Neural cell (in vitro differentiated cells): ENCODE data around the gene SWT1.

Experiments used
- EP300 ChIP-seq: fragments of 450-650 bp; conservative IDR thresholded peaks from 2 replicates; pipeline ENCODE4 v1.6.1; 2014; ENCODE audit warnings: antibody characterized with exemption, mild to moderate bottlenecking, moderate library complexity; ENCODE audit not compliant: poor library complexity, severe bottlenecking
- EZH2 ChIP-seq: fragments of 200-600, 300-800 bp; shearing (Covaris generic), sonication (generic); IDR thresholded peaks from 2 replicates; pipeline ENCODE4 v1.6.1; 2014; ENCODE audit warnings: antibody characterized with exemption, low read length, borderline replicate concordance, mild to moderate bottlenecking; ENCODE audit not compliant: insufficient read depth, poor library complexity, severe bottlenecking
- MXI1 ChIP-seq: fragments of 450-650 bp; conservative IDR thresholded peaks from 2 replicates; pipeline ENCODE4 v1.6.1; 2014; ENCODE audit warnings: antibody characterized with exemption, mild to moderate bottlenecking; ENCODE audit not compliant: poor library complexity, severe bottlenecking
- POLR2AphosphoS5 ChIP-seq: IDR thresholded peaks from 2 replicates; pipeline ENCODE4 v1.6.1; 2012
- RAD21 ChIP-seq: fragments of 450-650 bp; conservative IDR thresholded peaks from 2 replicates; pipeline ENCODE4 v1.6.1; 2014; ENCODE audit warnings: antibody characterized with exemption, mild to moderate bottlenecking, moderate library complexity
- TAF1 ChIP-seq: IDR thresholded peaks from 2 replicates; pipeline ENCODE4 v1.6.1; 2012; ENCODE audit warnings: low read depth
- TF ChIP-seq, protein P1 (sequence below): IDR thresholded peaks from 2 replicates; pipeline ENCODE4 v1.6.1; 2012; ENCODE audit warnings: borderline replicate concordance
- TF ChIP-seq, protein P2 (sequence below): fragments of 450-650 bp; IDR thresholded peaks from 2 replicates; pipeline ENCODE4 v1.5.1; 2014; ENCODE audit warnings: antibody characterized with exemption, mild to moderate bottlenecking, moderate library complexity; ENCODE audit not compliant: poor library complexity, severe bottlenecking

DNA sequence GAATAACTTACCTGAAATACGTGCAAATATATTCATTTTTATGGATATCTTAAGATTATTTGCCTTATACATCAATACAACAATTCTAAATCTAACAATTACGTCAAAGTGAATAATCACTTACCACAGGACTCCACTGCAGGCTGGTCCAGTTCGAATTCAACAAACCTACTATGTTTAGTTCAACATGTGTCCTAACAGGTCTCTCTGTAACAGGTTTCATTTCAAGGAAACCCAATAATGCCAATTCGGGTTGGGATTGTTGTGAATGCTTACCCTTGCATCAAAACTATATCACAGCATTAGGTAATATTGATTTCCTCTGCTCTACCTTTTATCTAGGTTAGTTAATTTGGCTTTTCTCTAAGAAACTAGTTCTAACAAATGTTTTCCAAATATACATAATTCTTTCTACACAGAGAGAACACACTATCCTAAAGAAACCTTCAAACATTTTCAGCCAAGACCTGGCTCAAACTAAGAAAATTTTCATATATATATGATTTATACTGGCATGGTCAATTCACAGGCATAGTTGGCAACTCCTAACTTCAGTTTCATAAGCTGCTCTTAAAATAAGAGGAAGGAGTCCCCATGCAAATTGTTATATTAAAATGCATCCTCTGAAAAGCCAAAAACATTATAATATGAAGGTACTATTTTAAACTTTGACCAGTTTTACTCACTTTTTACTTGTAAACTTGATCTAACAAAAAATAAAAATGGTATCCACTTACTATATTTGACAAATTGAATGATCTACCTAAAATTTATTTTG lies 155.6 kb downstream of the SWT1 start:
- TF ChIP-seq EZH2 (no peak), MXI1 (no peak), RAD21 (no peak), EP300 (no peak), POLR2AphosphoS5 (no peak), TAF1 (no peak)
- TF ChIP-seq, protein P1, sequence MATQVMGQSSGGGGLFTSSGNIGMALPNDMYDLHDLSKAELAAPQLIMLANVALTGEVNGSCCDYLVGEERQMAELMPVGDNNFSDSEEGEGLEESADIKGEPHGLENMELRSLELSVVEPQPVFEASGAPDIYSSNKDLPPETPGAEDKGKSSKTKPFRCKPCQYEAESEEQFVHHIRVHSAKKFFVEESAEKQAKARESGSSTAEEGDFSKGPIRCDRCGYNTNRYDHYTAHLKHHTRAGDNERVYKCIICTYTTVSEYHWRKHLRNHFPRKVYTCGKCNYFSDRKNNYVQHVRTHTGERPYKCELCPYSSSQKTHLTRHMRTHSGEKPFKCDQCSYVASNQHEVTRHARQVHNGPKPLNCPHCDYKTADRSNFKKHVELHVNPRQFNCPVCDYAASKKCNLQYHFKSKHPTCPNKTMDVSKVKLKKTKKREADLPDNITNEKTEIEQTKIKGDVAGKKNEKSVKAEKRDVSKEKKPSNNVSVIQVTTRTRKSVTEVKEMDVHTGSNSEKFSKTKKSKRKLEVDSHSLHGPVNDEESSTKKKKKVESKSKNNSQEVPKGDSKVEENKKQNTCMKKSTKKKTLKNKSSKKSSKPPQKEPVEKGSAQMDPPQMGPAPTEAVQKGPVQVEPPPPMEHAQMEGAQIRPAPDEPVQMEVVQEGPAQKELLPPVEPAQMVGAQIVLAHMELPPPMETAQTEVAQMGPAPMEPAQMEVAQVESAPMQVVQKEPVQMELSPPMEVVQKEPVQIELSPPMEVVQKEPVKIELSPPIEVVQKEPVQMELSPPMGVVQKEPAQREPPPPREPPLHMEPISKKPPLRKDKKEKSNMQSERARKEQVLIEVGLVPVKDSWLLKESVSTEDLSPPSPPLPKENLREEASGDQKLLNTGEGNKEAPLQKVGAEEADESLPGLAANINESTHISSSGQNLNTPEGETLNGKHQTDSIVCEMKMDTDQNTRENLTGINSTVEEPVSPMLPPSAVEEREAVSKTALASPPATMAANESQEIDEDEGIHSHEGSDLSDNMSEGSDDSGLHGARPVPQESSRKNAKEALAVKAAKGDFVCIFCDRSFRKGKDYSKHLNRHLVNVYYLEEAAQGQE, result no peak
- TF ChIP-seq, protein P2, sequence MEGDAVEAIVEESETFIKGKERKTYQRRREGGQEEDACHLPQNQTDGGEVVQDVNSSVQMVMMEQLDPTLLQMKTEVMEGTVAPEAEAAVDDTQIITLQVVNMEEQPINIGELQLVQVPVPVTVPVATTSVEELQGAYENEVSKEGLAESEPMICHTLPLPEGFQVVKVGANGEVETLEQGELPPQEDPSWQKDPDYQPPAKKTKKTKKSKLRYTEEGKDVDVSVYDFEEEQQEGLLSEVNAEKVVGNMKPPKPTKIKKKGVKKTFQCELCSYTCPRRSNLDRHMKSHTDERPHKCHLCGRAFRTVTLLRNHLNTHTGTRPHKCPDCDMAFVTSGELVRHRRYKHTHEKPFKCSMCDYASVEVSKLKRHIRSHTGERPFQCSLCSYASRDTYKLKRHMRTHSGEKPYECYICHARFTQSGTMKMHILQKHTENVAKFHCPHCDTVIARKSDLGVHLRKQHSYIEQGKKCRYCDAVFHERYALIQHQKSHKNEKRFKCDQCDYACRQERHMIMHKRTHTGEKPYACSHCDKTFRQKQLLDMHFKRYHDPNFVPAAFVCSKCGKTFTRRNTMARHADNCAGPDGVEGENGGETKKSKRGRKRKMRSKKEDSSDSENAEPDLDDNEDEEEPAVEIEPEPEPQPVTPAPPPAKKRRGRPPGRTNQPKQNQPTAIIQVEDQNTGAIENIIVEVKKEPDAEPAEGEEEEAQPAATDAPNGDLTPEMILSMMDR, result no peak
